HL-60 (cell line): ENCODE measurements around the gene VENTX.

Source experiments
- DNase-seq, 2 experiments: peaks; one replicate each; pipeline ENCODE4 v3.0.0-alpha.2; 2010 to 2020; ENCODE audit warnings: low read depth in 1 of 2, low spot score in 1 of 2
- H3K27ac ChIP-seq: fragments of 250-450 bp; sonication (Bioruptor Pico); replicated peaks from 2 replicates; pipeline ENCODE4 v1.5.1; 2020; ENCODE audit warnings: mild to moderate bottlenecking, moderate library complexity
- H3K27me3 ChIP-seq: fragments of 250-450 bp; sonication (Bioruptor Pico); 2 replicates; pipeline ENCODE4 v1.5.1; 2021; ENCODE audit warnings: mild to moderate bottlenecking, moderate library complexity; ENCODE audit not compliant: insufficient read depth, poor library complexity, severe bottlenecking
- H3K4me3 ChIP-seq: replicated peaks from 2 replicates; pipeline ENCODE4 v1.5.1; 2011; ENCODE audit warnings: mild to moderate bottlenecking, control low read depth, low read length; ENCODE audit not compliant: insufficient read depth
- GABPA ChIP-seq: IDR thresholded peaks from 2 replicates; pipeline ENCODE4 v1.6.1; 2012; ENCODE audit warnings: low read depth
- POLR2AphosphoS5 ChIP-seq: IDR thresholded peaks from 2 replicates; pipeline ENCODE4 v1.6.1; 2012; ENCODE audit warnings: low read depth
- SPI1 ChIP-seq: IDR thresholded peaks from 2 replicates; pipeline ENCODE4 v1.6.1; 2012; ENCODE audit warnings: low read depth, mild to moderate bottlenecking, borderline replicate concordance
- TF ChIP-seq, protein P1 (sequence below): IDR thresholded peaks from one replicate; pipeline ENCODE4 v1.5.1; 2011; ENCODE audit warnings: low read length, control low read depth, inconsistent platforms; ENCODE audit not compliant: insufficient read depth
- TF ChIP-seq, protein P2 (sequence below): IDR thresholded peaks from 2 replicates; pipeline ENCODE4 v1.6.1; 2012; ENCODE audit warnings: low read depth; ENCODE audit not compliant: insufficient replicate concordance

Gene VENTX

DNA sequence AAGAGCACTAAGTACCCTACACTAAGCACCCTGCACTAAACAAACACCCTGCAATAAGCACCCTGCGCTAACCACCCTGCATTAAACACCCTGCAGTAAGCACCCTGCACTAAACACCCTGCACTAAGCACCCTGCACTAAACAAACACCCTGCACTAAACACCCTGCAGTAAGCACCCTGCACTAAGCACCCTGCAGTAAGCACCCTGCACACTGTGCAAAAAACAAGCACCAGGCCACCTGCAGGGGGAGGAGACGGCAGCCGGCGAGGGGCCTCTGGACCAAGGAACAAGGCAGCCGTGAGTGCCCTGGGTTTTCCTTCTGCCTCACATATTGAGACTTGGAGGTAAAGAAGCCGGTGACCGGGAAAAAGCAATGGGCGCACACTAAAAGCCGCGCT is 47.4 kb upstream of the VENTX start:
- no peak overlapping the region for H3K27ac ChIP-seq
- TF ChIP-seq, protein P1, sequence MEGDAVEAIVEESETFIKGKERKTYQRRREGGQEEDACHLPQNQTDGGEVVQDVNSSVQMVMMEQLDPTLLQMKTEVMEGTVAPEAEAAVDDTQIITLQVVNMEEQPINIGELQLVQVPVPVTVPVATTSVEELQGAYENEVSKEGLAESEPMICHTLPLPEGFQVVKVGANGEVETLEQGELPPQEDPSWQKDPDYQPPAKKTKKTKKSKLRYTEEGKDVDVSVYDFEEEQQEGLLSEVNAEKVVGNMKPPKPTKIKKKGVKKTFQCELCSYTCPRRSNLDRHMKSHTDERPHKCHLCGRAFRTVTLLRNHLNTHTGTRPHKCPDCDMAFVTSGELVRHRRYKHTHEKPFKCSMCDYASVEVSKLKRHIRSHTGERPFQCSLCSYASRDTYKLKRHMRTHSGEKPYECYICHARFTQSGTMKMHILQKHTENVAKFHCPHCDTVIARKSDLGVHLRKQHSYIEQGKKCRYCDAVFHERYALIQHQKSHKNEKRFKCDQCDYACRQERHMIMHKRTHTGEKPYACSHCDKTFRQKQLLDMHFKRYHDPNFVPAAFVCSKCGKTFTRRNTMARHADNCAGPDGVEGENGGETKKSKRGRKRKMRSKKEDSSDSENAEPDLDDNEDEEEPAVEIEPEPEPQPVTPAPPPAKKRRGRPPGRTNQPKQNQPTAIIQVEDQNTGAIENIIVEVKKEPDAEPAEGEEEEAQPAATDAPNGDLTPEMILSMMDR = no peak
- TF ChIP-seq POLR2AphosphoS5 (no peak), GABPA (no peak), SPI1 (no peak)
- TF ChIP-seq, protein P2, sequence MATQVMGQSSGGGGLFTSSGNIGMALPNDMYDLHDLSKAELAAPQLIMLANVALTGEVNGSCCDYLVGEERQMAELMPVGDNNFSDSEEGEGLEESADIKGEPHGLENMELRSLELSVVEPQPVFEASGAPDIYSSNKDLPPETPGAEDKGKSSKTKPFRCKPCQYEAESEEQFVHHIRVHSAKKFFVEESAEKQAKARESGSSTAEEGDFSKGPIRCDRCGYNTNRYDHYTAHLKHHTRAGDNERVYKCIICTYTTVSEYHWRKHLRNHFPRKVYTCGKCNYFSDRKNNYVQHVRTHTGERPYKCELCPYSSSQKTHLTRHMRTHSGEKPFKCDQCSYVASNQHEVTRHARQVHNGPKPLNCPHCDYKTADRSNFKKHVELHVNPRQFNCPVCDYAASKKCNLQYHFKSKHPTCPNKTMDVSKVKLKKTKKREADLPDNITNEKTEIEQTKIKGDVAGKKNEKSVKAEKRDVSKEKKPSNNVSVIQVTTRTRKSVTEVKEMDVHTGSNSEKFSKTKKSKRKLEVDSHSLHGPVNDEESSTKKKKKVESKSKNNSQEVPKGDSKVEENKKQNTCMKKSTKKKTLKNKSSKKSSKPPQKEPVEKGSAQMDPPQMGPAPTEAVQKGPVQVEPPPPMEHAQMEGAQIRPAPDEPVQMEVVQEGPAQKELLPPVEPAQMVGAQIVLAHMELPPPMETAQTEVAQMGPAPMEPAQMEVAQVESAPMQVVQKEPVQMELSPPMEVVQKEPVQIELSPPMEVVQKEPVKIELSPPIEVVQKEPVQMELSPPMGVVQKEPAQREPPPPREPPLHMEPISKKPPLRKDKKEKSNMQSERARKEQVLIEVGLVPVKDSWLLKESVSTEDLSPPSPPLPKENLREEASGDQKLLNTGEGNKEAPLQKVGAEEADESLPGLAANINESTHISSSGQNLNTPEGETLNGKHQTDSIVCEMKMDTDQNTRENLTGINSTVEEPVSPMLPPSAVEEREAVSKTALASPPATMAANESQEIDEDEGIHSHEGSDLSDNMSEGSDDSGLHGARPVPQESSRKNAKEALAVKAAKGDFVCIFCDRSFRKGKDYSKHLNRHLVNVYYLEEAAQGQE = no peak
- no peak for DNase-seq
- H3K27me3 ChIP-seq = no peaks in the 10 kb centered on the region
- H3K4me3 ChIP-seq = no peak overlapping the region

DNA sequence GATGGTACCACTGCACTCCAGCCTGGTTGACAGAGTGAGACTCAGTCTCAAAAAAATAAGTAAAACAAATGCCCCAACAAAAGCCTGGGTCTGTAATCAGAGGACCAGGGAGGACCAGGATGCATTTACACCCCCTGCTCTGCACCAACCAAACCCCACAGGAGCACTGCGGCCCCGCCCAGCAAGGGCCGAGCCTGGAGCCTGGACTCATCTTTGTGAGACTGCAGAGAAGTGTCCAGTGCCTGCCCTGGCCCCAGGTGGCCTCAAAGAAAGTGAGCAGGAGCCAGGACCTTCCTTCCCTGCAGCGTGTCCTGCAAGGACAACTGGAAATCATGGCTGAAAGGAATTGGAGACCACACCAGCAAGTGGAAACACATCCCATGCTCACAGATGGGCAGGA is 46.0 kb upstream of the VENTX start:
- no peak for DNase-seq
- H3K27me3 ChIP-seq = no peaks in the 10 kb centered on the region
- no peak overlapping the region for H3K4me3 ChIP-seq
- no peak overlapping the region for H3K27ac ChIP-seq
- TF ChIP-seq GABPA (no peak), POLR2AphosphoS5 (no peak), SPI1 (no peak)
- TF ChIP-seq, protein P2 = no peak
- TF ChIP-seq, protein P1 = no peak

DNA sequence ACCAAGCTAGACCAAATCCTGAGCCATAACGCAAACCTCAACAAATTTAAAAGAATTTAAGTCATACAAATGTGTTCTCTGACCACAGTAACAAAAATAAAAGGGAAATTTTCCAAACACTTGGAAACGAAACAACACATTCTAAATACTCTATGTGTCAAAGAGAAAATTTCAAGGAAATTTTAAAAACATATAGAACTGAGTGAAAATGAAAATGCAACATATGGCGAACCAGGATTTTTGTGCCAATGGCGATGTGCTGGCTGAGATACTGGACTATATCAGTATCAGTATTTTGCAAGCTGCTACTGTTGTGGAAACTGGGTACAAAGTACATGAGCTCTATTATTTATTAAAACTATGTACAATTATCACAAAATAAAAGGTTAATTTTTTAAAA is 43.5 kb upstream of the VENTX start:
- Histone ChIP-seq H3K27ac (no peak overlapping the region), H3K4me3 (no peak overlapping the region), H3K27me3 (peaks cover 3% of the 10 kb centered on the region)
- DNase-seq = no peak
- TF ChIP-seq GABPA (no peak), SPI1 (no peak), POLR2AphosphoS5 (no peak)
- TF ChIP-seq, protein P1 = no peak

DNA sequence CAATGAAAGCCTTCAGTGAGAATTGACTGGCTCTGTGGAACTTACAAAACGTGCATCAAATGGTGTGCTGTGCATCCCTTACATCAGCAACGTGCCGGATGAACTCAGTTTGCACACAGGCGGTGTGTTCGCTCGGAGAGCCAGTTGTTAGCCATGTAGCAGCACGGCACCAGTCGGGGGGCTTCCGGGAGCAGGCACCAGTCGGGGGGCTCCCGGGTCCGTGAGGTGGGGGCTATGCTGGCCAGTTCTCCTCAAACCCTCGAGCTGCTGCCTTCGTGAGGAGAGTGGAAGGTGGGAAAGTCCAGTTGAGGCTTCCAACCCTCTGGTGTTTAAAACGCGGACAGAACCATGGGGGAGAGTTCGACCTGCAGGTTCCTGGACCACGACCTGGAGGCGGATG is 42.6 kb upstream of the VENTX start:
- TF ChIP-seq SPI1 (no peak), GABPA (no peak), POLR2AphosphoS5 (no peak)
- TF ChIP-seq, protein P1 = no peak
- TF ChIP-seq, protein P2 = no peak
- Histone ChIP-seq H3K27ac (no peak overlapping the region), H3K27me3 (peaks cover 3% of the 10 kb centered on the region), H3K4me3 (no peak overlapping the region)
- no peak for DNase-seq
